ENCODE measurements around the gene ERMARD.

The ERMARD gene

GRCh38 chr6:169714595-169714994, 36.8 kb upstream of the ERMARD start:
- TF ChIP-seq POLR2AphosphoS5 (IDR thresholded peaks at IDR 0.05; ENCODE audit: low read depth) (no peak), CTCF (IDR thresholded peaks at IDR 0.05; ENCODE audit: insufficient read depth, low read length) (no peak), SPI1 (IDR thresholded peaks at IDR 0.05; ENCODE audit: borderline replicate concordance, low read depth) (no peak), GABPA (IDR thresholded peaks at IDR 0.05; ENCODE audit: low read depth) (no peak), REST (IDR thresholded peaks at IDR 0.05; ENCODE audit: insufficient replicate concordance, low read depth) (no peak)
- no peak overlapping the region for H3K4me3 ChIP-seq (replicated peaks; ENCODE audit: insufficient read depth, low read length)
- DNase-seq (ENCODE audit: low read depth in 1 of 2, low spot score in 1 of 2): no peak
- H3K27me3 ChIP-seq (ENCODE audit: insufficient read depth, poor library complexity, severe bottlenecking): no peaks in the 10 kb centered on the region
- no peak overlapping the region for H3K27ac ChIP-seq (replicated peaks)

- Histone ChIP-seq H3K27ac (replicated peaks) (no peak overlapping the region), H3K27me3 (ENCODE audit: insufficient read depth, poor library complexity, severe bottlenecking) (no peaks in the 10 kb centered on the region), H3K4me3 (replicated peaks; ENCODE audit: insufficient read depth, low read length) (no peak overlapping the region)
- no peak for TF ChIP-seq REST (IDR thresholded peaks at IDR 0.05; ENCODE audit: insufficient replicate concordance, low read depth)
- no peak for TF ChIP-seq CTCF (IDR thresholded peaks at IDR 0.05; ENCODE audit: insufficient read depth, low read length)
- TF ChIP-seq GABPA (IDR thresholded peaks at IDR 0.05; ENCODE audit: low read depth): no peak
- TF ChIP-seq SPI1 (IDR thresholded peaks at IDR 0.05; ENCODE audit: borderline replicate concordance, low read depth): no peak
- TF ChIP-seq POLR2AphosphoS5 (IDR thresholded peaks at IDR 0.05; ENCODE audit: low read depth): no peak
- DNase-seq (ENCODE audit: low read depth in 1 of 2, low spot score in 1 of 2): no peak
These were observed 32.3 kb upstream of the ERMARD start for GRCh38 chr6:169719117-169719516.

GRCh38 chr6:169720207-169720855, 31.1 kb upstream of the ERMARD start:
- Histone ChIP-seq H3K4me3 (replicated peaks; ENCODE audit: insufficient read depth, low read length) (no peak overlapping the region), H3K27me3 (ENCODE audit: insufficient read depth, poor library complexity, severe bottlenecking) (no peaks in the 10 kb centered on the region), H3K27ac (replicated peaks) (no peak overlapping the region)
- no peak for DNase-seq (ENCODE audit: low read depth in 1 of 2, low spot score in 1 of 2)
- TF ChIP-seq POLR2AphosphoS5 (IDR thresholded peaks at IDR 0.05; ENCODE audit: low read depth) (no peak), CTCF (IDR thresholded peaks at IDR 0.05; ENCODE audit: insufficient read depth, low read length) (no peak), SPI1 (IDR thresholded peaks at IDR 0.05; ENCODE audit: borderline replicate concordance, low read depth) (no peak), GABPA (IDR thresholded peaks at IDR 0.05; ENCODE audit: low read depth) (no peak), REST (IDR thresholded peaks at IDR 0.05; ENCODE audit: insufficient replicate concordance, low read depth) (no peak)
